T-helper 2 cell (primary cell): ENCODE measurements around the gene EEFSEC.
A peak's percentile ranks its signal among the peaks of the same experiment; 100 is the strongest.

Experiments used
- DNase-seq, 5 experiments: peaks; one replicate each; pipeline versions ENCODE4 v3.0.0 to v3.0.0-alpha.2; 2012 to 2022

Gene EEFSEC

DNA sequence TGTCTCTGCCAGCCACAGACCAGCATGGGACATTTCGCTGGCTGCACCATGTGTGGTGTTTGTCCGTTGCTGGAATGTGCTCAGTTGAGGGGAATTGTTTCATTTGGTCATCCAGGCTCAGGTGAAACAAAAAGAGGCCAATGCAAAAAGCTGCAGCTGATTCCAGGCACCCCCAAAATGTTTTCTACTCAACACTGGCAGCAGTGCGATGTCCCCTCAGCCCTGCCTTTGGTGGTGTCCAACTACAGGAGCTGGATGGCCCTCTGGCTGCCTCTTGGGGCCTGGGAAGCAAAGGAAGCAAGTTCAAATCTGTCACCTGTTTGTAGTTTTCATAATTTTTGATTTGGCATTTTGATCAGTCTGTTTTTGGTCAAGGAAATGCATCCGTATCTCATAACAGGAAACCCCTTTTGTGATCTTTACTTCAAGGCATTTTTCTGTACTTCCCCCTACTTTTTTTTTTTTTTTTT, 141.8 kb downstream of the EEFSEC start:
- peak in 1 of 5 experiments; percentile 7 for DNase-seq

DNA sequence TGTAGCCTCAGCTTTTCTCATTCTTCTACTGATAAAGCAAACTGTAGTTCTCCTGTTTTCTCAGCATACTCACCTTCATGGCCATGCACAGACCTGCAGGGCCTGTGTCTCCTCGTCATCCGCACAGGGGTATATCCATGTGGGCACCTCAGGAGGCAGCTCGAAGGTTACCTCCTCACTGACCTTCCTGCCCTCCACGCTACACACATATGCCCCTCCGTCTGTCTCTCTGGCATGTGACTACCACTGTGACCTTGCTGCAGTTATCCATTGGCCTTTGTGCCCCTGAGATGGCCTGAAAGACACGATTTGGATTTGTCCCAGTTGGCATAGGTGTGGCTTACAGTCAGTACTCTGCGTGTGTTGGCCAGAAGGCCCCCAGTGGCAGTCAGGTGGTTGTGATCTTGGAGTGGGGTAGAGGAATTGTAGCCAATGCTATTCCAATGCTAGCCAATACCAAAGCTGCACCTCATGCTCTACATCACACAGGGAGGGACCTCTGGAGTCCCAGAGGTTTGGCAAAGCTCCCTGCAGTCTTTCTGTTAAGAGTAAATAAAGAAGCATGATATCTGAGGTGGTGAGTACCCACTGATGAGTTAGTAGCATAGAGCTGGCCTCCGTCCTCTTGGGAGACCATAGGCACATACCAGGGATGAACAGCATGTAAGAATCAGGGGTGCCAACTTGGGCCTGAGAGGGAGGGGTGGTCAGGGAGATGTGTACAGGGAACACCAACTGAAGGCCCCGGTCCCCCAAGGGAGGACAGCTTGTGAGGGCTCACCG, 143.4 kb downstream of the EEFSEC start:
- no peak for DNase-seq

DNA sequence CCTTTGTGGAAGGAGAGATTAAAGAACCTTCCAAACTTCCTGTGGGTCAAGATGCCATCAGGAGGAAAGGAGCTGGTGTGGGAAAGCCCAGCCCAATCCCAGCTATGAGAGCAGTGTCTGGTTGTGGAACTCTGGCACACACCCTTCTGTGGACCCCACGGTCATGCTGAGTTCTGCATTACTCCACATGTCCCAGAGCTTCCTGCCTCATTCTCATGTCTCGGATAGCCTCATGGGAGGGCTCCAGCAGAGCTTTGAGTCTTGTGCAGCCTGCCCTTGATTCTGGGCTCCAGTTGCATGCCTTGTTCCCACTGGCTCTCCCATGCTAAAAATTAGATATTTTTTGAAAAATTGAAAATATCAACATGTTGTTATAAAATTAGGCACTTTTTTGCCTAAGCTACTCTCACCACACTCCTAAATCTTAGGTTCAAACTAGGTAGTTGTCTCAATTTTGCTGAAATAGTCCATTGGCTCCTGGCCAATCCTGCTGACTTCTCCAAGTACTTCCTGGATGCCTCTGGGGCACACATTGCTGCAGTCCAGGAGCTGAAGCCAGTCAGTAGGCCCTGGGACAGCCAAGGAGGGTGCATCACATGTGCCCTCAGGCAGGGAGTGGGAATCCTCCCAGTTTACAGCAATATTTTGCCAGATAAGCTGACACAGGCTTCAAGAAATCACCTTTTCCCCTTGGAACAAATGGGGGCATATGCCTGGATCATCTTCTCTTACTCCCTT, 144.3 kb downstream of the EEFSEC start:
- DNase-seq = no peak

DNA sequence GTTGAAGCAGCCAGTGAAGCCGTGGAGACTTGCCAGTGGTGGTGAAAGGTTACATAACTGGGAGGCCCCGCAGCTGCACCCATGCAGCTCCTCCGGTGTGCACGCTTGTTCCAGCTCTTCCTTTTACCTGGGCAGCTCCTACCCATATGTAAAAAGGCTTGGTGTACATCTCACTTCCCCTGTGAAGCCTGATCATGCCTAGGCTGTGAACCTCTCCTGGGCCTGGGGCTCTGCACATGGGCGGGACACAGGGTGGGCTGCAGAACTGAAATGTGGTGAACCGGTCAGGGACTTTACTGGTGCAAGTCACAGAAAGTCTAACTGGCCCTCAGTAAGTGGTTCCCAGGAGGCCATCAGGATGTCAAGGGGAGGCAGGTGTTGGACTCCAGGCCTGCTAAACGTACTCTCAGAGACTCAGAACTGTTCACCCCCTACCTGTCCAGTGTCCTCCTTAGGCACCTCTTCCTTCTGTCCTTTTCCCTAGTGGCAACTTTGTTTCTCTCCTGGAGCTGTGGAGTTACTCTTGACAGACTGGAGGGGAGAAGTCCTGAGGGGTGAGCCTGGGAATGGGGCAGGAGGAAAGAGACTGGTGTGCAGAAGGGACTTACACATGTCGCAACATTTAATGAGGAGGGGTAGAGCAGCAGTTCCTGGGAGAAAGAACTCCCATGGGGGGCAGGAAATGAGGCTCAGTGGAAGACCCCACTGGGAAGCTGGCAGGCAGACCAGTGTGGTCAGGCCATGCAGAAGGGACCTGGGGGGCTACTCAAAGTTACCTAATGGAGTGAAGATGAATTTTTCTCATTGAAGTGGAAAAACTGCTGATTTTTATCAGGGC, 148.1 kb downstream of the EEFSEC start:
- no peak for DNase-seq

DNA sequence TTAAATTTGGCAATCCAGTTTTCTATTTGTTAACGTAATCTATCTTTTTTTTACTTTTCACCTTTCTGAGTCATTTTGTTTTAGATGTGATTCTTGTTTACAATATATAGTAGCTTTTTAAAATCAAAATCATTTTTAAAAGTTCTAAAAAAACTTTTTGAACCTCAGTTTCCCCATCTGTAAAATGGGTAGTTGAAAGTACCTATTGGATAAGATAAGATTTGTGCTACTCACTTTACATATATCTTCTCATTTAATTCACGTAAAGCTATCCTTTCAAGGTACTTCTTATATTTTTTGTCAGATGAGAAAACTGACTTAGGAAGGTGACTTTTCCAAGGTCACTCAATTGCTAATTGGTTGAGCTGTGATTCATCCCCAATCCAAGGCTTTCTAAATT, 153.2 kb downstream of the EEFSEC start:
- DNase-seq = no peak

DNA sequence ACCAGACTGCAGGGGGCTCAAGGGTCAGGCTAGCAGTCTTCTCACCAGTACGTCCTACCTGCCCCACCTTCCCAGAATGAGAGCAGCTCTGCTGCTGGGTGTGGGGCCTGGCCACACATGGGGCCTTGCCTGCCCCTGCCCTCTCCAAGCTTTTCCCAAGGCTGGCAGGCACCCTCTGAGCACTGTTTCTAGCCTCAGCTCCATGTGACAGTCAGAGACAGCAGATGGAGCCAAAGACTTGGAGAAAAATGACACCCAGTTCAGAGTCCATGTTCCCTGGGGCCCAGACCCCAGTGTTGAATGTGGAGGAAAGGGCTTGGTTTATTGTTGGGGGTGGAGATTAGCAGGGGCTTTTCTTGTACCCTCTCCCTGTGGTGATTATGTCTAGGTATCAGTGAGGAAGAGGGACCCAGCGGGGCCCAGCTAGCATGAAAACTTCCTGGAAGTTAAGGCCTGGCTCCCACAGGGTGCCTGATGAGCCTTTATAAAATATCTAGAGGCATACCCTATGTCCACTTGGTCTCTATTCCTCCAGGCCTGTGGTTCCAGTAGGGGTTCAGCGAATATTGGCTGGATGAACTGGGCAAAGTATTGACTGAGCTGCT, 153.8 kb downstream of the EEFSEC start:
- DNase-seq = no peak

DNA sequence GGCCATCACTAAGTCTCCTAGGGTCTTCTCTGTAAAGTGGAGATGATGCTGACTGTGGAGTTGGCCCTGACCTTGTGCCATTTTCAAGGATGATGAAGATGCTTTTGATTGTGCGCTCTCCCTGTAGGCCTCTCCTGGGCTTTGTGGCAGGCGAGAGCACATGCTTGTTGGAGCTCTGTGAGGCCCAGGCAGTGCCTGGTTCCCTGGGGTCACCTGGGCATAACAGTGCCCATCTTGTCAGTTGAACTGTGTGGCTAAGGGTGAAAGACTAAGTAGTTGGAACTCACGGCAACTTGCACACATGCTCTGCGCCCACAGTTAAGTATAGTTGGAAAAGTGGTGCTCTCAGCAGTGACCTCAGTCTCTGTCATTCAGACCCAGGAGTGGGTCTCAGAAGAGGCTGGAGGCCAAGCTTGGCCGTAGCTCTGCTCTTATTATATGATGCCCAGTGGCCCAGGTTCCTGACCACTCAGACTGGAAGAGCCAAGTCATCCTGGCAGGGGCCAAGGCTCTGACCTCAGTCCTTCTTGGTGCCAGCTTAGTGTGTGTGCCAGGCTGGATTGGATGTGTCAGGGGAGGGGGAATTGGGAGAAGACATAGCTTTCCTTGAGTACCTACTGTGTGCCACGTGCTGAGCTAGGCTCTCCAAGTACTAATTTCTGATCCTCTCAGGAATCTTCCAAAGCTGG, 154.6 kb downstream of the EEFSEC start:
- DNase-seq = no peak

DNA sequence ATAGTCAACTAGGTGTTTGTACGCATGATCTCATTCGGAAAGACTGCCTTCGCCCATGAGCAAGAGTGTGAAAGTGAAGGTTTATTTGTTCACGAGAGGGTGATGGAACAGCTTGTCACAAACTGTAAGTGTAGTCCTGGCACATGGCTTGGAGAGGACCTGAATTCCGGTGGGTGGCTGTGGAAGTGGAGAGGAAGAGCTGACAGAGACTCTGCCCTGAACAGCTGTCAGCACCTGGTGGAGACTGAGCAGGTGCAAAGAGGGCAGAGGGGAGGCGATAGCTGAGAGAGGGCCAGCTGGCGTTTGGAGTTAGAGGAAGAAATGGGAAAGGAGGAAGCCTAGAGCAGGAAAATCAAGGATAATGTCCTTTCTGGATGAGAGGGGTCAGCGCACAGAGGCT, 155.7 kb downstream of the EEFSEC start:
- DNase-seq = no peak

DNA sequence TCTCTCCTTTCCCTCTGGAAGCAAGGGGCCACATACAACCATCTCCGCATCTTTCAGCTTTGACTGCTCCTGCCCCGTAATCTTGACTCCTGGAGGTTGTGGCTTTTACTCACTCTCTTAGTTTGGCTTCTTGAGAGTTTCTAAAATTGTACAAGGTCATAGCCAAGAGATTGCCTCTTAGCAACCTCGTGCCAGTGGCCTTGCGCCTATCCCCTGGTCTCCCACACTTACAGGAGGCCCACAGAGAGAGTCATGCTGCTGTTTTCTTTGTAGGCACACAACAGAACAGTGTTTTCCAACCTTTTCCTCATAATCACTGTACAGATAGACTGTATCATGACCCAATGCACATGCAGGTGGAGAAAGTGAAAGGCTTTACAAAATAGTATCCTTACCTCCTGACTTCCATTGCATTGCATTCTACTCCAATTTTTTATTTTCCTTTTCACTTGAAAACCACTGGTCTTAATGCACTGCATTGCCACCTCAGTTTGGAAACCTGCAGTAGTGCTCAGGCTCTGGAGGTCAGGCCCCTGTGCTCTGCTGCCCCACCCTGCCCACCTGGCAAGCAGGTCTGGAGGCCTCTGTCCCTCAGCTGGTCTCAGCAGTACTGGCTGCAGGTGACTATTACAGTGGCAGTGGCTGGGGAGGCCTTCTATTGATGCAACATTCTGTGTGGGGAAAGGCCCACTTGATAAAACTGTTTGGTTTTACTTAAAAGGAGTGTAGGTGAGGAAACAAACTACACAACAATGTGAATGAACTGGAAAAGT, 157.2 kb downstream of the EEFSEC start:
- no peak for DNase-seq

DNA sequence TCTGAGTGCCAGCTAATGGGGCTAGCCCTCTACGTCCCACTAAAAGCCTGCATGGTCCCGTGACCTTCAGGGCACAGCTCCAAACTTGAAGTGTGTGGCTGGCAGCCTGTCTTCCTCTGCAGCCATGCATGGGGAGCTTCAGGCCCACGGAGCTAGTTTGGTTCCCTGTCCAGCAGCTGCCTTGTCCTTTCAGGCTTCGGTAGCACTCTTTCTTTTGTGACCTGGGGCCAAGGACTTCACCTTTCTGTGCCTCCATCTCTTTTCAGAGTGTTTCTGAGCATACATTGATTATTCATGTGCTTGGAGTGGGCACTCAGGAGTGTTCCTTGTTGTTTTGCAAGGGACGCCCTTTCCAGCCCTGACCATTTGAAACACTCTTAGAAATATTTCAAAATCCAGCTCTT, 158.2 kb downstream of the EEFSEC start:
- DNase-seq = no peak

DNA sequence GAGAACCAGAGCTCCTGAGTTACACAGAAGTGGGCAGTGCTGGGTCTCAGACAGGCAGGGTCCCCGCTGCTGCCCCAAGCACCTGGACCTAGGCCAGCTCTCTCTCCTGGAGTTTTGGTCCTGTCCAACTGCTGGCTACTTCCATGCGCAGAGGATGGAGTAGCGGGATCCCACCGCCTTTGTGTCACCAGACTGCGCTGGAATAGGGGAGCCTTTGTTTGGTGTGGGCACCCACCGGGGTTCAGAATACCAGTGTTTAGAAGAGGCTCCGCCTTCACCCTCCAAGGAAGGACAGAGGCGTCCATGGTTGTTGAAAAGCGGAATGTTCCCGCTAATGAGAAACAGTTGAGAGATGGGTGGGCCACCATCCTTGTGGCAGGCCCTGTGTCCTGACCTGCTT, 159.0 kb downstream of the EEFSEC start:
- no peak for DNase-seq

DNA sequence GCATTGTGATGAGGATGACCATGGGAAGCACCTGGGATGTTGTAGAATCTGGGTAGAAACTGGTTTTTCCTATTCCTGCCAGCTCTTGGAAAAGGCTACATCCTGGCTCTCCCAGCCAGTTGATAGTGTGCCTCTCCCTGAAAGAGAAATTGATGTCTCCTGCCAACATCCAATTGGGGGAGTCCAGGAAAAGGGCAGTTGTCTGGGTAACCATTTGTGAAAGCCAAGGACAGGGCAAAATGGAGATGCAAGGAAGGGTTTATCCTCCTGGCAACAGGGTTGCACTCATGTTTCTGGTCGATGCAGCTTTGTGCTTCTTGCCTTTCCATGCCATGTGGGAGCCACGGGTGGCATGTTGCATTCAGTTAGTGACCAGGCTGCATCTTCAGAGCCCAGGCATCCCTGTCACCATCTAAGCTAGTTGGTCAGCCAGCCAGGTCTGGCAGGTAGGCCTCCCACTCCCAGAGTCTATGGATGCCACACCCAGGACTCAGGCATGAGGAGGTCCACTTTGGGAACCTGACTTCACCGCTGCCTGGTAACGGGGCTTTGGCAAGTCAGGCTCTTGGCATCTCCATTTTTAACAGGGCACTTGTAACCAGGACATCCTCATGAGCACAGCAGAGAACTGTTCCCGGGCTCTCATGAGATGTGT, 159.9 kb downstream of the EEFSEC start:
- no peak for DNase-seq

DNA sequence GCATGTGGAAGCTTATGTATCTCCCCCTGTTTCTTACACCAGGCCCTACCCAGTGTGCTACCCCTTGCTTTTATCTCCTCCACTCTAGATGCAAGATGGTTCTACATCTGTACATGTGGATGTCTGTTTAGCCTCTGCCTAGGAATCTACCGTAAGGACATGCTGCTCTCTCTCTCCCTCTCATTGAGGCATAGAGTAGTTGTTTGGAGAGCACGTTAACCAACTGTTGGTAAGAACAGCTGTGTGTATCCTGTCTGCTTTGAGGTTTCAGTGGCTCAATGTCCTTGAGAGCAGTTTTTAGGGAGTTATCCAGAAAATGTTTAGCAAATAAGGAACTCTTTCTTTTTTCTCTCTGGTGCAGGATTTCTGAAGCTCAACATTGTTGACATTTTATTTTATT, 160.7 kb downstream of the EEFSEC start:
- no peak for DNase-seq

DNA sequence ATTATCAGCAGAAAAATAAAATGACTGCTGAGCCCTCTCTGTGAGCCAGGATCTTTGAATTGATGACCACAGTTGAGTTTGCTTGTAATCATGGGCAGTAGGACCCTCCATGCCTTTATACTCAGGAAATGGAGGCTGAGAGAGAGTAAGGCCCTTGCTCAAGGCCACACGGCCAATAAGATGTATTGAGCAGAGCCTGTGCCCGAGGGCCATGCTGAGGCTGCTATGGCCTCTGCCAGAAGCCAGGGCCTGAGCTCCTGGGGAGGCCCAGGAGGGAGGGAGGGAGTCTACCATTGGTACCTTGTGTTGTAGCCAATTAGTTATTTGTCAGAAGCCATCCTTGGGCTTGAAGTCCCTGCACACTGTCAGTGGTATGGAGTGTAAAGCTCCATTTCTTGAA, 162.0 kb downstream of the EEFSEC start:
- no peak for DNase-seq

DNA sequence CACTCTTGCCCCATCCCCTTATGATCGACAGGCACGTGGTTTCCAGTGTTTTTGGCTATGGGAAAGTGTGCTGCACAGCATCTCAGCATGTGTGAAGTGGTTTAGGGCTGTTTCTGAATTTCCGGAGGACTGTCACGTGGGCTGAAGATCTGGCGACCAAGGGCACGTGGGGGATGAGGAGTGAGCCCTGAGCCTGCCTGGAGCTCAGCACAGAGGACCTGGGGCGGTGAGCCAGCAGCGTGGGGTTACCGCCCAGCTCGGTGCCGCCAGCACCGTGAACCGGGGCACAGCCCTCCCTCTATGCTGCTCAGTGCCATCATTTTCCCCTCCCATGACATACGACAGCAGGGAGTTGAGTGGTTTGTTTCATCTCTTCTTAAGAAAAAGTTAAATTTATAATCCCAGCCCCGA, 163.2 kb downstream of the EEFSEC start:
- peak; percentile 13 to 83 (median 57) for DNase-seq

DNA sequence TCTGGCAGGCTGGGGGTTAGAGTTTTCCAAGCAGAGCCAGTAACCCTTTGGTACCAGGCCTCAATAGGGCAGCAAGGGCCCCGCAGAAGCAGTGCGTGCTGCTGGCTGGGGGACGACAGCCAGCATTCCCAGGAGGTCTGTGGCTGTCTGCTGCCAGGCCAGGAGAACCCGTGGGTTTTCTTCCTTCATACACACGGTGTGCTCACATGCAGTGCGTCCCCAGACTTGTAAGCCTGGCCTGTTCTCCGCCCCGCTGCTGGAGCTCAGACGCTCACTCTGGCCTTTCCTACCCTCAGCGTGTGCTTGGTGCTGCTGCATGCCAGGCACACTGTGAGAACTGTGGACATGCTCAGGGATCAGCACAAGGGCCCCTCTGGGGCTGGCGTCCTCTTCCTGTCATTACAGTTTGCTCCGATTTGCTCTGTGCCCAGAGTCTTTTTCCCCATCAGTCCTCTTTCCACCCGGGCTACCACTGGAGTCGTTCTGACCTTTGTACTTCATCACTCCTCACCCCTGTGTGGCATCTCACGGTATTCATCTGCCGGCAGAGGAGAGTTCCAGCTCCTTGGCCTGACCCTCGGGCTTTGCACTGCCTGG, 163.9 kb downstream of the EEFSEC start:
- no peak for DNase-seq

DNA sequence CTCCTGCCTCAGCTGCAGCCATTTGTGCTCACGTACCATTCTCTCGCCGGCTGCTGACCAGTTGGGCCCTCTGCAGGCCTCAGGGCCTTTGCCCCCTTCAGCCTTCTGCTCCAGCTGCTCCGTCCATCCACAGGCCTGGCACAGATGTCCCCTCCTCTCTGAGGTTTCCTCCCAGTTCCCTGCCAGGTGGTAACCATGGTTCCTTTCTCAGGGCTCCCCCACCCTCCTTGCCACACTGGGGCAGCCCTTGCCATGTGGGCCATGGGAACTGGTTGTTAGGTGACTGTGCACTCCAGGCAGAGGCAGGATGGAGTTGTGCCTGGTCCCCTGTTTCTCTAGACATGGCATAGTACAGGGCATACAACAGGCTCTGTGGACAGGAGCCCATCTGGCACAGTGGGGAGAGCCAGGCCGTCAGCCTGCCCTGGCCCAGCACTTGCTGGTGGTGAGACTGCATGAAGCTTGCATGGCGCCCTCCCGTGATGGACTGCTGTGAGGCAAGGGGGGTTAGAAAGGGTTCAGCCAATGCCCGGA, 164.5 kb downstream of the EEFSEC start:
- no peak for DNase-seq

DNA sequence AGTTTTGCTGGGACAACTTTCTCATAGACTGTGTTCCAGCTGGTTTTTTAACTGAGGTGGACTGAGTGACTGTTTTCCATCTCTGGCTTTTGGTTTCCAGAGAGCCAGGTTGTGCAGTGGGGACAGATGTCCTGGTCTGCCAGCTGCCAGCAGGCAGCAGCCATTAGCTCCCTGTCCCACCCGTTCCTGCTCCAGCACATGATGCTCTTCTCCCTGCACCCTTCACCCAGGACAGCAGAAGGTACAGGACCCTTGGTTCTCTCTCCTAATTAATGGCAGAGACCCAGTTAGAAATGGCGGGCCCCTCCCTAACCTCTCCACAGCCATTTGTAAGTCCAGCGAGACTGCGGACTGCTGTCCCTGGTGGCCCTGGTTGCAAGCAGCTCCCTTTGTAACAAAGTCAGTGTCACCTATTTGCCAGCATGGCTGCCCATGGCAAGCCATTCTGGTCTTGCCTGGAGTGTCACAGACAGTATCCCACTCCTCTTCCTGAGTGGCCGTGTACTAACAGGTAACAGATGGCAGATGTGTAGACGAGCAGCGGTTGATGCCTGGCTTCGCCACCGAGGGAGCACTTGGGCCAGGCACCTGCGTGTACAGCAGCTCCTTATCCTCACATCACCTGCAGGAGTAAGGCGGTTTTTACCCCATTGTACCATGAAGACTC, 165.1 kb downstream of the EEFSEC start:
- no peak for DNase-seq

DNA sequence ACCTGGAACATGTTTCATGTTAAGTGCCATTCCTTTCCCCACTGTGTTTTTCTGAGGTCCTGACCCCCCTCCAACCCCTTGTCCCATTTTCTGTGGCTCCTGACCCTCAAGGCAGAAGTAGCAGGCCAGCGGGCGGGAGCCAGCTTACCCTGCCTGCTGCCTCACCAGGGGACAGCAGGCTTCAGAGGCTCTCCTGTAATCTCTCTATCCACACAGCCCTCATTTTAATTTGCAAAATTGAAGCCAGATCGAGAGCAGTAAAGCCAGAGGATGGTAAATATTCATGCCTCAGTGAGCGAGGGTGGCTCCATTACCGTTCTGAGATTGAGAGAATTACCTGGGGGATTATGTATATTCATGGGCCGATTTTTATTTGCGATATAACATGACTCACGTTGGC, 165.8 kb downstream of the EEFSEC start:
- DNase-seq = no peak

DNA sequence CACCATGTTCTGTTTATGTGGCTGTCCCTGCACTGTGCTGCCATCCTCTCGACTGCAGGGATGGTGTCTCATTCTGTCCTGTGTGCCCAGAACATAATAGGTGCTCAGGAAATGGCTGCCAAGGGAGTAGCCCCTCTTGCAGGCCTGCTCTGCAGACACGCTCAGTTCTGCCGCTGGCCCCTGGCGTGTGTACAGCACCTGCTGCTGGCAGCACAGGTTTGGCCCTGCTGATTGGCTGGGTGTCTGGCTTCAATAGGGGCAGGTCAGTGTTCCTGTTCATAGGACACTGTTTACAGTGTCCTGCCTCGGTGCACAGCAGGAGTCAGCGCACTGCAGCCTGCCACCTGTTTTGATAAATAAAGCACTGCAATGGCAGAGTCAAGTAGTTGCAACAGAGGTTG, 166.5 kb downstream of the EEFSEC start:
- no peak for DNase-seq
